Neural progenitor cell (in vitro differentiated cells): Measurements from ENCODE around the gene COLEC11.

Experiments
- CTCF ChIP-seq: fragments of 200-600 bp; sonication (generic); IDR thresholded peaks from 2 replicates; pipeline ENCODE4 v1.5.1; 2017; ENCODE audit warnings: antibody characterized with exemption, mild to moderate bottlenecking
- EZH2 ChIP-seq: fragments of 200-600 bp; sonication (generic); IDR thresholded peaks from 2 replicates; pipeline ENCODE4 v1.6.1; 2017; ENCODE audit warnings: antibody characterized with exemption, mild to moderate bottlenecking, moderate library complexity
- EZH2phosphoT487 ChIP-seq: fragments of 200-600 bp; sonication (generic); IDR thresholded peaks from 2 replicates; pipeline ENCODE4 v1.6.1; 2017; ENCODE audit warnings: antibody characterized with exemption

- TF ChIP-seq CTCF (no peak), EZH2phosphoT487 (no peak), EZH2 (no peak)
These were observed 86.7 kb downstream of the COLEC11 start for GRCh38 chr2:3681625-3682024.
